ENCODE results near the gene ATP1B2.
A peak's percentile ranks its signal among the peaks of the same experiment; 100 is the strongest.
"Not testable (repeated sequence)": the region's sequence is repeated elsewhere in the genome, so short reads cannot be mapped to it uniquely, and the experiment has no call there.

ATP1B2 gene

GRCh38 chr17:7620835-7621234 lies 29.9 kb upstream of the ATP1B2 start:
- no peak overlapping the region for H3K27ac ChIP-seq (ENCODE audit: poor library complexity, severe bottlenecking)
- no peaks in the 10 kb centered on the region for H3K9me3 ChIP-seq (ENCODE audit: severe bottlenecking)
- TF ChIP-seq CTCF (IDR thresholded peaks at IDR 0.05; ENCODE audit: poor library complexity, severe bottlenecking) = no peak
- DNase-seq (ENCODE audit: low spot score) = no peak
- no peaks in the 10 kb centered on the region for H3K27me3 ChIP-seq (ENCODE audit: insufficient read depth, poor library complexity, severe bottlenecking)
- no peaks in the 10 kb centered on the region for H3K36me3 ChIP-seq (ENCODE audit: low read depth)
- no peaks in the 10 kb centered on the region for H3K4me1 ChIP-seq (ENCODE audit: insufficient read depth, poor library complexity, severe bottlenecking)
- no peak overlapping the region for H3K4me3 ChIP-seq (ENCODE audit: severe bottlenecking)
- ATAC-seq (ENCODE audit: low read depth) = no peak

- no peak overlapping the region for H3K4me3 ChIP-seq (ENCODE audit: severe bottlenecking)
- H3K4me1 ChIP-seq (ENCODE audit: insufficient read depth, poor library complexity, severe bottlenecking) = no peaks in the 10 kb centered on the region
- DNase-seq (ENCODE audit: low spot score) = no peak
- H3K9me3 ChIP-seq (ENCODE audit: severe bottlenecking) = no peaks in the 10 kb centered on the region
- no peak for TF ChIP-seq CTCF (IDR thresholded peaks at IDR 0.05; ENCODE audit: poor library complexity, severe bottlenecking)
- H3K36me3 ChIP-seq (ENCODE audit: low read depth) = no peaks in the 10 kb centered on the region
- no peak overlapping the region for H3K27ac ChIP-seq (ENCODE audit: poor library complexity, severe bottlenecking)
- H3K27me3 ChIP-seq (ENCODE audit: insufficient read depth, poor library complexity, severe bottlenecking) = no peaks in the 10 kb centered on the region
- ATAC-seq (ENCODE audit: low read depth) = no peak
These were observed 27.1 kb upstream of the ATP1B2 start for GRCh38 chr17:7623661-7624060.

- ATAC-seq (ENCODE audit: low read depth); H3K36me3 ChIP-seq (ENCODE audit: low read depth); H3K4me3 ChIP-seq (ENCODE audit: severe bottlenecking); DNase-seq (ENCODE audit: low spot score); H3K9me3 ChIP-seq (ENCODE audit: severe bottlenecking); H3K27ac ChIP-seq (ENCODE audit: poor library complexity, severe bottlenecking); H3K27me3 ChIP-seq (ENCODE audit: insufficient read depth, poor library complexity, severe bottlenecking); H3K4me1 ChIP-seq (ENCODE audit: insufficient read depth, poor library complexity, severe bottlenecking): not testable (repeated sequence)
These were observed 25.0 kb upstream of the ATP1B2 start for GRCh38 chr17:7625749-7626148.

GRCh38 chr17:7626307-7626706 lies 24.4 kb upstream of the ATP1B2 start:
- H3K4me1 ChIP-seq (ENCODE audit: insufficient read depth, poor library complexity, severe bottlenecking) = no peaks in the 10 kb centered on the region
- H3K27ac ChIP-seq (ENCODE audit: poor library complexity, severe bottlenecking) = no peak overlapping the region
- no peak for ATAC-seq (ENCODE audit: low read depth)
- no peak for DNase-seq (ENCODE audit: low spot score)
- H3K27me3 ChIP-seq (ENCODE audit: insufficient read depth, poor library complexity, severe bottlenecking) = no peaks in the 10 kb centered on the region
- no peak overlapping the region for H3K4me3 ChIP-seq (ENCODE audit: severe bottlenecking)
- no peak for TF ChIP-seq CTCF (IDR thresholded peaks at IDR 0.05; ENCODE audit: poor library complexity, severe bottlenecking)
- no peaks in the 10 kb centered on the region for H3K9me3 ChIP-seq (ENCODE audit: severe bottlenecking)
- no peaks in the 10 kb centered on the region for H3K36me3 ChIP-seq (ENCODE audit: low read depth)

GRCh38 chr17:7626956-7627249 lies 23.8 kb upstream of the ATP1B2 start:
- no peaks in the 10 kb centered on the region for H3K4me1 ChIP-seq (ENCODE audit: insufficient read depth, poor library complexity, severe bottlenecking)
- H3K27ac ChIP-seq (ENCODE audit: poor library complexity, severe bottlenecking) = no peak overlapping the region

More at GRCh38 chr17:7626956-7627249, 23.8 kb upstream of the ATP1B2 start:
- DNase-seq (ENCODE audit: low spot score) (no peak), ATAC-seq (ENCODE audit: low read depth) (peak; percentile 6)
- no peak for TF ChIP-seq CTCF (IDR thresholded peaks at IDR 0.05; ENCODE audit: poor library complexity, severe bottlenecking)
- no peaks in the 10 kb centered on the region for H3K27me3 ChIP-seq (ENCODE audit: insufficient read depth, poor library complexity, severe bottlenecking)
- peak overlapping the region; percentile 80 for H3K4me3 ChIP-seq (ENCODE audit: severe bottlenecking)
- H3K9me3 ChIP-seq (ENCODE audit: severe bottlenecking) = no peaks in the 10 kb centered on the region
- H3K36me3 ChIP-seq (ENCODE audit: low read depth) = no peaks in the 10 kb centered on the region
